ENCODE measurements around the gene FAP. TPM values are rescaled to one million over a fixed set of nuclear protein-coding genes. Genes with fewer than 3 reads are reported as not detected.

FAP gene
- total RNA-seq, 2 donors from 2014 or later: not detected

GRCh38 chr2:162220368-162220767 lies 22.9 kb downstream of the FAP start:
- 81 to 100% methylated on average over 1 of the region's 1 CpG for WGBS, 2 experiments (ENCODE audit: insufficient coverage in 1 of 2, insufficient read length in 1 of 2)
- no peak for TF ChIP-seq CTCF (conservative IDR thresholded peaks at IDR 0.05)
- no peaks in the 10 kb centered on the region for H3K27me3 ChIP-seq (ENCODE audit: control insufficient read depth, insufficient read depth, low read length, poor library complexity, severe bottlenecking)
- no peak overlapping the region for H3K4me3 Mint-ChIP-seq
- H3K4me1 Mint-ChIP-seq: no peaks in the 10 kb centered on the region
- no peaks in the 10 kb centered on the region for H3K27me3 Mint-ChIP-seq (ENCODE audit: insufficient read depth)
- no peak overlapping the region for H3K27ac ChIP-seq (ENCODE audit: low read depth, low read length)
- H3K36me3 ChIP-seq (ENCODE audit: control insufficient read depth, insufficient read depth, low read length): no peaks in the 10 kb centered on the region
- no peaks in the 10 kb centered on the region for H3K9me3 ChIP-seq (ENCODE audit: control insufficient read depth, low read length)
- H3K4me3 ChIP-seq (ENCODE audit: low read length): no peak overlapping the region
- H3K4me1 ChIP-seq (ENCODE audit: control insufficient read depth, insufficient read depth, low read length): no peaks in the 10 kb centered on the region
- no peak for DNase-seq
- H3K9me3 Mint-ChIP-seq: no peaks in the 10 kb centered on the region
- H3K36me3 Mint-ChIP-seq (ENCODE audit: low read depth): no peaks in the 10 kb centered on the region
- no peak overlapping the region for H3K9ac ChIP-seq (ENCODE audit: extremely low read depth, low read length, poor library complexity, severe bottlenecking)
- H3K27ac Mint-ChIP-seq: no peak overlapping the region

DNA sequence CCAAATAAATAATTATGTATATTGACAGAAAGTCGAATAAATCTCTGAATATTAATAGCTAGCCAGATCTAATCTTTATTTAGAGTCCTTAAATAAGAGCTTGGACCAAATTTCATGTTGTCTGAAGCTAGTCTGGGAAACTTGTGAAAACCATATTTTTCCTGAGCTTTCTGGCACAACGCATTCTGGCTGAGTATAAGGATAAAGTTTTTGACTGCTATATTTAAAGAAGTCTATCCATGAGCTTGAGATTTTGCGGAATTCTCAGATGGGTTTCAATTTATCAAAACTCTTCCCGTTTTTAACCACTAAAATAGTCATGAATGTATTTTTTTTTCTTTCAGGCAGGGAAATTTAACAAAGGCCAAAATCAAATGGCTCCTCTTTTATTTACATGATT lies 23.8 kb downstream of the FAP start:
- 90 to 100% methylated on average over 3 to 4 of the region's 4 CpGs for WGBS, 2 experiments (ENCODE audit: insufficient coverage in 1 of 2, insufficient read length in 1 of 2)
- H3K9me3 Mint-ChIP-seq: no peaks in the 10 kb centered on the region
- no peaks in the 10 kb centered on the region for H3K4me1 ChIP-seq (ENCODE audit: control insufficient read depth, insufficient read depth, low read length)

DNA sequence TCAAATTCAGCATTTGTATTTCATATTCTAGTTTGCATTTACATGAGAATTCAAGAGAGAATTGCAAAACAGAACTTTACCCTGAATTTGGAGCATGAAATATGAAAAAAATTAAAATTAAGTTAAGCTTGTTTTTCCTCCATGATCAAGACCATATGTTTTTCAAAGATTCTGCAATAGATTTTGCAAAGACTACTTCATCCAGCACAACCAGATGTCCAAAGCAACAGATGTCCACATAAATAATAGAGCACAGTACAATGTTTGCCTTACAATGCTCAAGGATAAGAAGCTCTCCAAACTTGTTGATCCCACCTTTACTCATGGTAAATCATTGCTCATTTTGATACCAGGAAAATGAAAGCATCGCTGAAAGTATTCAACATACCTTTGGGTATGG lies 25.6 kb downstream of the FAP start:
- no peaks in the 10 kb centered on the region for H3K9me3 Mint-ChIP-seq
- no peaks in the 10 kb centered on the region for H3K27me3 Mint-ChIP-seq (ENCODE audit: insufficient read depth)
- DNase-seq: no peak
- Histone ChIP-seq H3K4me1 (ENCODE audit: control insufficient read depth, insufficient read depth, low read length) (no peaks in the 10 kb centered on the region), H3K4me3 (ENCODE audit: low read length) (no peak overlapping the region), H3K36me3 (ENCODE audit: control insufficient read depth, insufficient read depth, low read length) (no peaks in the 10 kb centered on the region), H3K9me3 (ENCODE audit: control insufficient read depth, low read length) (no peaks in the 10 kb centered on the region), H3K27ac (ENCODE audit: low read depth, low read length) (no peak overlapping the region), H3K27me3 (ENCODE audit: control insufficient read depth, insufficient read depth, low read length, poor library complexity, severe bottlenecking) (no peaks in the 10 kb centered on the region), H3K9ac (ENCODE audit: extremely low read depth, low read length, poor library complexity, severe bottlenecking) (no peak overlapping the region)
- no peaks in the 10 kb centered on the region for H3K4me1 Mint-ChIP-seq
- WGBS, 2 experiments (ENCODE audit: insufficient coverage in 1 of 2, insufficient read length in 1 of 2): 92% methylated on average over 1 of the region's 1 CpG; no CpG with 5 or more reads in 1 of the 2 experiments
- no peak overlapping the region for H3K27ac Mint-ChIP-seq
- no peak for TF ChIP-seq CTCF (conservative IDR thresholded peaks at IDR 0.05)
- H3K36me3 Mint-ChIP-seq (ENCODE audit: low read depth): no peaks in the 10 kb centered on the region
- no peak overlapping the region for H3K4me3 Mint-ChIP-seq

More for the DNA sequence above, 23.8 kb downstream of the FAP start:
- Mint-ChIP-seq H3K4me3 (no peak overlapping the region), H3K27me3 (ENCODE audit: insufficient read depth) (no peaks in the 10 kb centered on the region), H3K36me3 (ENCODE audit: low read depth) (no peaks in the 10 kb centered on the region), H3K27ac (no peak overlapping the region), H3K4me1 (no peaks in the 10 kb centered on the region)
- Histone ChIP-seq H3K9me3 (ENCODE audit: control insufficient read depth, low read length) (no peaks in the 10 kb centered on the region), H3K27ac (ENCODE audit: low read depth, low read length) (no peak overlapping the region), H3K36me3 (ENCODE audit: control insufficient read depth, insufficient read depth, low read length) (no peaks in the 10 kb centered on the region), H3K4me3 (ENCODE audit: low read length) (no peak overlapping the region), H3K27me3 (ENCODE audit: control insufficient read depth, insufficient read depth, low read length, poor library complexity, severe bottlenecking) (no peaks in the 10 kb centered on the region), H3K9ac (ENCODE audit: extremely low read depth, low read length, poor library complexity, severe bottlenecking) (no peak overlapping the region)
- no peak for TF ChIP-seq CTCF (conservative IDR thresholded peaks at IDR 0.05)
- DNase-seq: no peak
